GM18499 (cell line): ENCODE results near the gene ACTR1B.
A peak's percentile ranks its signal among the peaks of the same experiment; 100 is the strongest.
"Not testable (repeated sequence)": the region's sequence is repeated elsewhere in the genome, so short reads cannot be mapped to it uniquely, and the experiment has no call there.

Experiments used
- ATAC-seq: cut with Tn5 transposase; IDR thresholded peaks from one replicate; pipeline ENCODE4 v1.9.1; 2021; ENCODE audit warnings: moderate number of reproducible peaks; ENCODE audit not compliant: insufficient read depth, unreplicated experiment

The ACTR1B gene

GRCh38 chr2:97663962-97664635 is at the start of gene ACTR1B:
ACTR1B (minus strand) TSS chr2:97664044; CDS start chr2:97663890, 154 bp downstream.
- ATAC-seq: peak; percentile 70

GRCh38 chr2:97712693-97713295 is 49.0 kb upstream of the ACTR1B start:
- no peak for ATAC-seq

DNA sequence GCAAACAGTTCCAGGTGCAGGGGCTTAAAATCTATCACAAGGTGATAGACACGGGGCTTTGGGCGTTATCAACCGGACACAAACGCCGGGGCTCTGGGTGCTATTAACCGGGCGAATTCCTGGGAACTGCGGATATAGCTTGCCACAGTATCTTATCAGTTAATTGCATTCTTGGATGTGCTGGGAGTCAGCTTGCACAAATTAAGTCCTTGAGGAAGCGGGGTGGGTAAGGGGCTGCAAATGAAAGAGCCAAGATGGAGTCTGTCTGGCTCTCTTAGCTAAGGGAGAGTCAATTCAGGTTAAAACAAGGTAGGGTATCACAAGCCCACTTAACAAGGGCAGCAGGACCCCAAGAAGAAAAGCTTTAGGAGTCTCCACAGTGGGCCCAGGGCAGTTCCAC is 48.3 kb upstream of the ACTR1B start:
- ATAC-seq: not testable (repeated sequence)

- ATAC-seq: no peak
These were observed 47.5 kb upstream of the ACTR1B start for GRCh38 chr2:97711394-97711711.

DNA sequence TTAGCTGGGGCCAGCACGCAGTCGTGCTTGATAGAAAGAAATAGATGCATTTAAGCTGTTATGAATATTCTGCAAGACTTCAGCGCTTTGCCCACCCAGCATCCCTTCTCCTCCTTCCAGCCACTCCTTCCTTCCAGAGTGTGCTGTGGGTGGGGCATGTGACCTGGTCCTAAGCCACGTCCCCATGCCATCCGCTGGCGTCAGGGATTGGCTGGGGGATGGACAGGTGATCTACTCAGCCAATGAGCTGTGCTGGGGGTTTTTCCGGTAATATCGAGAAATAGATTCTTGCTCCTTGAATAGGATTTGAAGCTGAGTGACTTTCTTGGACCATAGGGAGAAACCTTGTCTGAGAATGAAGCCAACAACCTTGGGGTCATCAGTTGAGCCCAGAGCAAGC is 44.8 kb upstream of the ACTR1B start:
- ATAC-seq: no peak

- ATAC-seq: no peak
These were observed 44.2 kb upstream of the ACTR1B start for GRCh38 chr2:97708048-97708380.

- no peak for ATAC-seq
These were observed 43.7 kb upstream of the ACTR1B start for GRCh38 chr2:97707362-97708047.

GRCh38 chr2:97706708-97707345 is 43.0 kb upstream of the ACTR1B start:
- no peak for ATAC-seq

- no peak for ATAC-seq
These were observed 42.3 kb upstream of the ACTR1B start for GRCh38 chr2:97706112-97706511.

DNA sequence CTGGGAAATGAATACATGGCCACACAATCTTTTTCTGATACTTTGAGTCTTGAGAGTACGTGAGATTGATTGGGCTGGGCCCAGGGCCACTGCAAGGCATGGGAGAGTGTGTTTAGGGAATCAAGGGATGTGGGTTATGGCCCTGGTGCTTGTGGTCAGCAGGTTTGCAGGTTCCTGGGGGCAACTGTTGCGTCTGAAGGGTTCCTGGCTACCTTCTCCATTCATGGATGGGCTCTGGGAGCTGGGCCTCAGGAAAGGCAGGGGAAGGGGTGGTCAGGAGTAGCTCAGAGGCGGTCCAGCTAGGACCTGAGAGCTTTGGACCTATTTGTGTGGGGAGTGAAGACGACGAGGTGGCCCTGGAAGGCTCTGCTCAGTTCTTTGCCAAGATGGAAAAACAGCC is 41.1 kb upstream of the ACTR1B start:
- ATAC-seq: no peak

GRCh38 chr2:97703741-97704140 is 39.9 kb upstream of the ACTR1B start:
- no peak for ATAC-seq

- no peak for ATAC-seq
These were observed 39.1 kb upstream of the ACTR1B start for GRCh38 chr2:97702731-97703470.

DNA sequence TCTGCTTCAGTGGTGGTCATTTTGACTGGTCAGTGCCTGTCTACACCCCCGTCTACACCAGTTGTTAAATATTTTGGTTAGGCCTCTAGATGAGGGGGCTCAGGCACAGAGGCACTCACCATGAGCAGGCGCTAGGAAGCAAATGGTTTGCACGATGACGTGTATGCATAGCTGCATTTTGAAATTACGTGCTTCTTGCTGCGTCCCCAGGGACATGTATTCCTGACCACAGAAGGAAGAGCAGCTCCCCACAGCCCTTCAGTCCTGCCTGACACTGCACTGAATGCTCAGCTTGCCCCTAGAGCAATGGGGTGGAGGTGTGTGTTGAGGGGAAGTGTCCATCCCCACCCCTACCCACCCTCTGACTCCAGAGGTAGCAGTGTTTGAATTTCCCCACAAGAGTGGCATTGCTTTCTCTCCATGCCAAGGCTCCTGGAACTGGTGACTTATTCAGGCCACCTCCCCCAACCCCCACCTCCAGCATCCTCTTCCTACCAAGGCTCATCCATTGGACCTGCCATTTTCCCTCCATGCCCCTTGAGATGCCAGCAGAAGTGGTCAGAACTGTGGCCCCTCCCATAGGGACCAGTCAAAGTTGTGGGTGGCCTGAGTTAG is 38.1 kb upstream of the ACTR1B start:
- ATAC-seq: no peak

GRCh38 chr2:97701186-97701585 is 37.3 kb upstream of the ACTR1B start:
- no peak for ATAC-seq

DNA sequence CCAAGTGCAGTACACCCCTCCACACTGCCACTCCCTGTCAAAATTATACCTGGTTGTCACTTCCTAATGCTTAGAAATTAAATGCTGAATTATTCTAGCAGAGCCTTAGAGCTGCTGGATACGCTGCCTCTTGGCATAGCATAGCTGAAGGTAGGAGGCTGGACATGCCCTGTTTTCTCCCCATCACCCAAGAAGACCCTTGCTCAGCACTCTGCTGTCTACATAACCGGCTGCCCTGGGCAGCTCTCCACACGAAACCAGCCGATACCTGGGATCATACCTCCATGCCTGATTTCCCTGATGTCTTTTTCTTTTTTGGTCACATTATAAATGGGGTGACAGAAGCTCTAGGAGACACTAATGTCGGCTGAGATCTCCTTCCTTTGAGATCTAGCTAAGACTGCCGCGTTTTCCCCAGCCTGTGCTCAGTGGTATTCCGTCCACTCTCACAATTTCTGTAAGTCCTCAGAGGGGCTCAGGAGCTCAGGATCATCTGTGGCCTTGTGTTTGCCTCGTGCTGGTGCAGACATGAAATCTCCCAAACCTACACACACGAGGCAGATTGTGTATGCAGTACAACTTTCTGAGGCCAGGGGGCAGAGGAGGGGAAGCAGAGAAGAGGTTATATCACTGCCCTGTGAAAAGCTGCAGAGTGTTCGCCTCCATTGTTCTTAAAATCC is 36.1 kb upstream of the ACTR1B start:
- ATAC-seq: no peak

- no peak for ATAC-seq
These were observed 34.7 kb upstream of the ACTR1B start for GRCh38 chr2:97698530-97698929.

DNA sequence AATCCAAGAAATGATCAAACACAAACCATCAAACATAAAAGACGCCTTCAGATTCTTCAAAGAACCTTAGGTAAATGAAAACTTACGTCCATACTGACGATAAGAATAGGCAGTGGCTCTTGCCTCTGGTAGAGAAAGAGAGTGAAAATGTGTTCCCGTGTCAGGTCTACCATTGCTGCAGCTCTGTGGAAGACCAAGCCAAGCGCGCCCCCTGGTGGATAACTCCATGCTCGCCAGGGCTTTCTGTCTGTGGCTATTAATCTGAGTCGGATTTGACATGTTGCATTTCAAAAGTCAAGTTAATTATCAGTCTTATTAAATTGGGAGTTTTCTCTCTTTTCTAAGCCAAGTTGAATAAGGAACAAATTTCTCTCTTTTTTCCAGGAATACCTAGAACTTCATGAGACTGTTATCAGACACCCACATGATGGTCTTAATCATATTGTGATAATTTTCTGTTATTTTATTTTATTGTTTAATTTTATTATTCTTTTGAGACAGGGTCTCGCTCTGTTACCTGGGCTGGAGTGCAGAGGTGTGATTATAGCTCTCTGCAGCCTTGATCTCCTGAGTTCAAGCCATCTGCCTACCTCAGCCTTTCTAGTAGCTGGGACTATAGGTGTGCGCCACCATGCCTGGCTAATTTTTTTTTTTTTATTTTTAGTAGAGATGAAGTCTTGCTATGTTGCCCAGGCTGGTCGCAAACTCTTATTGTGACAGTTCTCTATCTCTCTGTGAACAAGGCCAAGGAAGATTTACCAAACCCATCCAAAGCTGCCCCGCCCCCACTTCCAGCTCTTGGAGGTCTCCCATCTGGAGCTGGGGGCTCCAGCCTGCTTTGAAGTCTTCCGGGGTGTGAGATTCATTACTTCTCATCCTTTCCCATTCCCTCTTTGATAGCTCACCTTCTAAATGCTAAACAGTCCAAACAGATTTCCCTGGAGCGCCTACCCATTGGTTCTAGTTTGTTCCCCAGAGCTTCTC is 33.7 kb upstream of the ACTR1B start:
- ATAC-seq: no peak

- no peak for ATAC-seq
These were observed 31.9 kb upstream of the ACTR1B start for GRCh38 chr2:97695744-97696143.

GRCh38 chr2:97693476-97693875 is 29.6 kb upstream of the ACTR1B start:
- ATAC-seq: no peak
